Measurements from ENCODE around the gene RFX8. TPM values are rescaled to one million over a fixed set of nuclear protein-coding genes. Genes with fewer than 3 reads are reported as not detected.

Gene RFX8
- total and polyA plus RNA-seq, 2 of the 8 experiments (the other 6 are each of a cell fraction or from before 2014, with no cell fraction given): 0.60 to 0.97 TPM

DNA sequence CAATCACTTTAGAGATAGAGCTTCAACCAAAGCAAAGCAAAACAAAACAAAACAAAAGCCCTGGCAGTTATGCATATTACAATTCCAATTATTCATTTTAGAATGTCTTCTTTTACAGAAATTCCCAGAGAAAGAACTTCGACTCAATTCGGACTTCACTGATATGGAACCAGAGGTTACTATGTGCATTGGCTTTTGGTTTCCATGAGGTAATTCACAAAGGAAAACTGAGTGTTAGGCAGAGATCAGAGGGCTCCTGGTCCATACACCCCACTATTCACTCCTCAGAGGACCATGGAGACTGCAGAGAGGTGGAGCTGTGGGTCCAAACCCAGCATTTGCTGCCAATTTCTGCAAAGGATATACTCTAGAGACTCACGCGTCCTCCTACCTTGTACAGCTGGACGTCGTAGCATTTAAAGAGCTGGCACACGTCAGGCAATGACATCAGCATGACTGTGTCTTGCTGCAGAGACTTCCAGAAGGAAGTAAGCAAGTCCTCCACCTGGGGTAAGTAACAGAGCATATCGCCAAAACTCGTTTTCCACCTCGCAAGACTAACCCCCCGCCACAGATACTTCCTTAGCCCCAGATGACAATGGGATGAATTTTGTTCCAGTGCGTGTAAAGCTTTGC, 56.3 kb downstream of the RFX8 start (continued):
- TF ChIP-seq CHD7 (IDR thresholded peaks at IDR 0.05; ENCODE audit: insufficient replicate concordance, low read length): no peak
- no peak for TF ChIP-seq ATF3 (IDR thresholded peaks at IDR 0.05; ENCODE audit: insufficient read depth, low read depth, low read length)
- TF ChIP-seq SIN3A (conservative IDR thresholded peaks at IDR 0.05 in 1 of 2, IDR thresholded peaks at IDR 0.05 in 1 of 2; ENCODE audit: low read depth in 1 of 2, low read length in 2 of 2): no peak
- no peak for TF ChIP-seq HDAC2 (IDR thresholded peaks at IDR 0.05; ENCODE audit: borderline replicate concordance in 1 of 2, low read depth in 2 of 2, low read length in 2 of 2)
- no peak for TF ChIP-seq SP4 (IDR thresholded peaks at IDR 0.05; ENCODE audit: low read length)
- TF ChIP-seq POU5F1 (IDR thresholded peaks at IDR 0.05; ENCODE audit: low read depth, low read length): no peak
- TF ChIP-seq CEBPB (IDR thresholded peaks at IDR 0.05; ENCODE audit: low read depth, low read length): no peak
- no peak for TF ChIP-seq EZH2 (IDR thresholded peaks at IDR 0.05; ENCODE audit: low read depth, low read length, severe bottlenecking)
- TF ChIP-seq KDM5A (IDR thresholded peaks at IDR 0.05; ENCODE audit: low read length): no peak

All from H1 (cell line).